ENCODE data around the gene CNOT6L.

DNA sequence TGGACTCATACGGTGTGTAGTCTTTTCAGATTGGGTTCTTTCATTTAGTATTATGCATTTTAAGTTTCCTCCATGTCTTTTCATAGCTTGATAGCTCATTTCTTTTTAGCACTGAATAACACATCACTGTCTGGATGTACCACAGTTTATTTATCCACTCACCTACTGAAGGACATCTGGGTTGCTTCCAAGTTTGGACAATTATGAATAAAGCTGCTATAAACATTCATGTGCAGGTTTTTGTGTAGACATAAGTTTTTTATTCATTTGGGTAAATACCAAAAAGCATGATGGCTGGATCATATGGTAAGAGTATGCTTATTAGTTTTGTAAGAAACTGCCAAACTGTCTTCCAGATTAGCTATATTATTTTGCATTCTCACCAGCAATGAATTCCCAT is 29.0 kb downstream of the CNOT6L start:
- TF ChIP-seq POLR2A (IDR thresholded peaks at IDR 0.05; ENCODE audit: low read length), result no peak
- TF ChIP-seq SREBF2 (IDR thresholded peaks at IDR 0.05), result no peak
- TF ChIP-seq, protein P1, sequence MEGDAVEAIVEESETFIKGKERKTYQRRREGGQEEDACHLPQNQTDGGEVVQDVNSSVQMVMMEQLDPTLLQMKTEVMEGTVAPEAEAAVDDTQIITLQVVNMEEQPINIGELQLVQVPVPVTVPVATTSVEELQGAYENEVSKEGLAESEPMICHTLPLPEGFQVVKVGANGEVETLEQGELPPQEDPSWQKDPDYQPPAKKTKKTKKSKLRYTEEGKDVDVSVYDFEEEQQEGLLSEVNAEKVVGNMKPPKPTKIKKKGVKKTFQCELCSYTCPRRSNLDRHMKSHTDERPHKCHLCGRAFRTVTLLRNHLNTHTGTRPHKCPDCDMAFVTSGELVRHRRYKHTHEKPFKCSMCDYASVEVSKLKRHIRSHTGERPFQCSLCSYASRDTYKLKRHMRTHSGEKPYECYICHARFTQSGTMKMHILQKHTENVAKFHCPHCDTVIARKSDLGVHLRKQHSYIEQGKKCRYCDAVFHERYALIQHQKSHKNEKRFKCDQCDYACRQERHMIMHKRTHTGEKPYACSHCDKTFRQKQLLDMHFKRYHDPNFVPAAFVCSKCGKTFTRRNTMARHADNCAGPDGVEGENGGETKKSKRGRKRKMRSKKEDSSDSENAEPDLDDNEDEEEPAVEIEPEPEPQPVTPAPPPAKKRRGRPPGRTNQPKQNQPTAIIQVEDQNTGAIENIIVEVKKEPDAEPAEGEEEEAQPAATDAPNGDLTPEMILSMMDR (IDR thresholded peaks at IDR 0.05), result no peak
- TF ChIP-seq RCOR1 (IDR thresholded peaks at IDR 0.05; ENCODE audit: low read depth, low read length), result no peak
- no peak for TF ChIP-seq EP300 (IDR thresholded peaks at IDR 0.05)
- no peak for TF ChIP-seq HES2 (IDR thresholded peaks at IDR 0.05)
- TF ChIP-seq PHF8 (IDR thresholded peaks at IDR 0.05; ENCODE audit: borderline replicate concordance, low read depth), result no peak
- no peak for TF ChIP-seq POLR2AphosphoS2 (conservative IDR thresholded peaks at IDR 0.05; ENCODE audit: low read length)
- no peak for TF ChIP-seq HOXB5 (CRISPR knock-in tag; IDR thresholded peaks at IDR 0.05)
- TF ChIP-seq ZFP36 (IDR thresholded peaks at IDR 0.05; ENCODE audit: borderline replicate concordance, partially characterized antibody), result no peak
- no peak for TF ChIP-seq EHF (CRISPR knock-in tag; IDR thresholded peaks at IDR 0.05)
- no peak for TF ChIP-seq HOXB13 (CRISPR knock-in tag; IDR thresholded peaks at IDR 0.05; ENCODE audit: low read depth)
- TF ChIP-seq RAD21 (conservative IDR thresholded peaks at IDR 0.05 in 1 of 2, IDR thresholded peaks at IDR 0.05 in 1 of 2), result no peak
- TF ChIP-seq REST (IDR thresholded peaks at IDR 0.05), result no peak
